A549 (cell line): ENCODE measurements around the gene METRNL. TPM values are rescaled to one million over a fixed set of nuclear protein-coding genes. Genes with fewer than 3 reads are reported as not detected.
"Not testable (repeated sequence)": the region's sequence is repeated elsewhere in the genome, so short reads cannot be mapped to it uniquely, and the experiment has no call there.

Experiments
- ATAC-seq, 2 experiments: fragments of 200-7000 bp in 1 of 2; fragments of >200 bp in 1 of 2; cut with Nextera tagmentation in 1 of 2; cut with Tn5 transposase in 1 of 2; 3 replicates each; pipeline versions ENCODE4 v1.8.0 to v1.9.1; 2018 to 2020; ENCODE audit warnings: mild to moderate bottlenecking in 1 of 2, moderate library complexity in 1 of 2
- CTCF ChIA-PET: fragments of 300-600 bp; sonication (Branson Sonifier 250); formaldehyde crosslinking; extraction: SDS; loops from one replicate; lab custom pipeline; 2021; ENCODE audit warnings: antibody characterized with exemption, inconsistent platforms; lab: Yijun Ruan, JAX
- POLR2A ChIA-PET: fragments of 350-600 bp; formaldehyde crosslinking; extraction: SDS; loops from one replicate; lab custom pipeline; 2021; ENCODE audit warnings: antibody characterized with exemption, inconsistent platforms; lab: Yijun Ruan, JAX
- DNase-seq, 2 experiments: peaks; one replicate each; pipeline versions ENCODE4 v3.0.0 to v3.0.0-alpha.2; 2011 to 2016; ENCODE audit warnings: low read depth in 1 of 2, low spot score in 1 of 2
- FAIRE-seq: peaks from 2 replicates; lab custom pipeline; 2011; peaks lifted over from hg19 to GRCh38; lab: Jason Lieb, UNC
- H3K27ac ChIP-seq, 2 experiments: fragments of >200 bp; sonication (Bioruptor Twin); formaldehyde crosslinking; 3 replicates each; pipeline ENCODE4 v1.5.1; 2016 to 2017
- H3K4me1 ChIP-seq: fragments of >200 bp; sonication (Bioruptor Twin); formaldehyde crosslinking; 3 replicates; pipeline ENCODE4 v1.6.1; 2016
- H3K4me2 ChIP-seq: fragments of >200 bp; sonication (Bioruptor Twin); formaldehyde crosslinking; 3 replicates; pipeline ENCODE4 v1.6.1; 2016
- H3K4me3 ChIP-seq: fragments of >200 bp; sonication (Bioruptor Twin); formaldehyde crosslinking; 3 replicates; pipeline ENCODE4 v1.5.1; 2016
- H3K9me3 ChIP-seq: fragments of >200 bp; sonication (Bioruptor Twin); formaldehyde crosslinking; 3 replicates; pipeline ENCODE4 v1.6.1; 2016
- BHLHE40 ChIP-seq: IDR thresholded peaks from 2 replicates; pipeline ENCODE4 v1.6.1; 2012; ENCODE audit warnings: low read depth, low read length, inconsistent platforms
- CBX2 ChIP-seq: fragments of 200-600 bp; sonication (generic); IDR thresholded peaks from 2 replicates; pipeline ENCODE4 v1.6.1; 2016; ENCODE audit warnings: low read depth, mild to moderate bottlenecking, borderline replicate concordance
- CHD2 ChIP-seq: fragments of 150-350 bp; IDR thresholded peaks from 2 replicates; pipeline ENCODE4 v1.6.1; 2014; ENCODE audit warnings: low read length; ENCODE audit not compliant: partially characterized antibody
- CTCF ChIP-seq: fragments of >200 bp; sonication (Bioruptor Twin); formaldehyde crosslinking; IDR thresholded peaks from 3 replicates; pipeline ENCODE4 v1.5.1; 2016
- EP300 ChIP-seq, 2 experiments: fragments of >200 bp; sonication (Bioruptor Twin); formaldehyde crosslinking; IDR thresholded peaks; 2 replicates in 1 of 2; 3 replicates in 1 of 2; pipeline ENCODE4 v1.6.1; 2016 to 2017
- FOXS1 ChIP-seq: fragments of 250-450 bp; sonication (Bioruptor Pico); IDR thresholded peaks from 2 replicates; pipeline ENCODE4 v1.5.0; 2020; ENCODE audit warnings: mild to moderate bottlenecking, moderate library complexity
- GATA3 ChIP-seq: IDR thresholded peaks from 2 replicates; pipeline ENCODE4 v1.6.1; 2012; ENCODE audit warnings: borderline replicate concordance
- HDAC2 ChIP-seq: fragments of 200-600 bp; sonication (generic); IDR thresholded peaks from 2 replicates; pipeline ENCODE4 v1.6.1; 2016
- HOXB5 ChIP-seq: fragments of 250-450 bp; sonication (Bioruptor Pico); IDR thresholded peaks from 2 replicates; pipeline ENCODE4 v1.5.0; 2020; ENCODE audit warnings: mild to moderate bottlenecking, moderate library complexity
- KDM5A ChIP-seq: fragments of 200-600 bp; sonication (generic); IDR thresholded peaks from 2 replicates; pipeline ENCODE4 v1.6.1; 2016; ENCODE audit warnings: antibody characterized with exemption, mild to moderate bottlenecking
- MAFK ChIP-seq: fragments of 450-650 bp; IDR thresholded peaks from 2 replicates; pipeline ENCODE4 v1.6.1; 2014; ENCODE audit not compliant: partially characterized antibody
- MYC ChIP-seq: IDR thresholded peaks from 2 replicates; pipeline ENCODE4 v1.6.1; 2012; ENCODE audit warnings: mild to moderate bottlenecking, inconsistent platforms, low read length, improper control_type of control experiment, borderline replicate concordance
- NPAS2 ChIP-seq: fragments of 250-450 bp; sonication (Bioruptor Pico); IDR thresholded peaks from 2 replicates; pipeline ENCODE4 v1.8.0; 2022; ENCODE audit warnings: mild to moderate bottlenecking, moderate library complexity, borderline replicate concordance
- NR3C1 ChIP-seq: fragments of >200 bp; sonication (Bioruptor Twin); formaldehyde crosslinking; IDR thresholded peaks from 3 replicates; pipeline ENCODE4 v1.6.1; 2017
- RAD21 ChIP-seq, 2 experiments: fragments of >200 bp in 1 of 2; sonication (Bioruptor Twin) in 1 of 2; formaldehyde crosslinking in 1 of 2; IDR thresholded peaks in 1 of 2; conservative IDR thresholded peaks in 1 of 2; 2 replicates in 1 of 2; 3 replicates in 1 of 2; pipeline ENCODE4 v1.6.1; 2012 to 2018; ENCODE audit warnings: inconsistent platforms in 1 of 2
- SMC3 ChIP-seq: fragments of >200 bp; sonication (Bioruptor Twin); formaldehyde crosslinking; IDR thresholded peaks from 3 replicates; pipeline ENCODE4 v1.6.1; 2018; ENCODE audit warnings: inconsistent platforms
- TFCP2L1 ChIP-seq: fragments of 250-450 bp; sonication (Bioruptor Pico); IDR thresholded peaks from 2 replicates; pipeline ENCODE4 v1.5.0; 2021; ENCODE audit warnings: mild to moderate bottlenecking
- ZFP36 ChIP-seq: fragments of 450-650 bp; IDR thresholded peaks from 2 replicates; pipeline ENCODE4 v1.6.1; 2014; ENCODE audit warnings: borderline replicate concordance; ENCODE audit not compliant: partially characterized antibody
- ZNF302 ChIP-seq: fragments of 250-450 bp; sonication (Bioruptor Pico); IDR thresholded peaks from 2 replicates; pipeline ENCODE4 v1.9.0; 2021; ENCODE audit warnings: inconsistent platforms, mild to moderate bottlenecking, moderate library complexity
- WGBS: methylation state at CpG from one replicate; pipeline ENCODE4 v1.1.6; 2017; ENCODE audit errors: missing lambda C conversion rate; 5-methylcytosine and 5-hydroxymethylcytosine counted together
- polyA plus RNA-seq, 4 experiments: library from polyadenylated mRNA; depleted of rRNA in 3 of 4; stranded (reverse); fragments of >200 nt; fragmentation: RNase III in 1 of 4; extraction: RNeasy Plus Mini Kit Qiagen cat#74134 plus additional on column Dnase treatment in 1 of 4; gene quantifications; 2 replicates in 3 of 4; 3 replicates in 1 of 4; pipeline ENCODE4 v1.2.3, GENCODE V29; 2011 to 2017
- TF ChIP-seq, protein P1 (sequence below): fragments of 250-450 bp; sonication (Bioruptor Pico); IDR thresholded peaks from 2 replicates; pipeline ENCODE4 v1.5.0; 2020; ENCODE audit warnings: low read depth, mild to moderate bottlenecking, moderate library complexity
- TF ChIP-seq, protein P2 (sequence below): IDR thresholded peaks from 2 replicates; pipeline ENCODE4 v1.6.1; 2012

The METRNL gene
- polyA plus RNA-seq, 2 of the 4 experiments (the other 2 are of a cell fraction): 1.7 to 6.4 TPM

GRCh38 chr17:83065660-83066542 is 13.5 kb upstream of the METRNL start:
- no peak for ATAC-seq
- ChIA-PET CTCF (interaction anchor here (5.1 kb wide), 1 partner anchor 11 kb away, joined by 31 read pairs; no protein-coding TSS in a partner anchor), POLR2A (no interaction called here)
- TF ChIP-seq, protein P1, sequence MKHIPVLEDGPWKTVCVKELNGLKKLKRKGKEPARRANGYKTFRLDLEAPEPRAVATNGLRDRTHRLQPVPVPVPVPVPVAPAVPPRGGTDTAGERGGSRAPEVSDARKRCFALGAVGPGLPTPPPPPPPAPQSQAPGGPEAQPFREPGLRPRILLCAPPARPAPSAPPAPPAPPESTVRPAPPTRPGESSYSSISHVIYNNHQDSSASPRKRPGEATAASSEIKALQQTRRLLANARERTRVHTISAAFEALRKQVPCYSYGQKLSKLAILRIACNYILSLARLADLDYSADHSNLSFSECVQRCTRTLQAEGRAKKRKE (CRISPR knock-in tag): no peak
- TF ChIP-seq HDAC2 (no peak), GATA3 (no peak), KDM5A (no peak), HOXB5 (CRISPR knock-in tag) (no peak), MAFK (no peak), TFCP2L1 (no peak)
- FAIRE-seq: no peak
- DNase-seq: no peak
- 79% methylated on average over 39 of the region's 39 CpGs for WGBS
- no peak overlapping the region for H3K4me2 ChIP-seq
- H3K9me3 ChIP-seq: no peaks in the 10 kb centered on the region
- no peak overlapping the region for H3K4me3 ChIP-seq
- no peak overlapping the region for H3K27ac ChIP-seq
- H3K4me1 ChIP-seq: no peaks in the 10 kb centered on the region

DNA sequence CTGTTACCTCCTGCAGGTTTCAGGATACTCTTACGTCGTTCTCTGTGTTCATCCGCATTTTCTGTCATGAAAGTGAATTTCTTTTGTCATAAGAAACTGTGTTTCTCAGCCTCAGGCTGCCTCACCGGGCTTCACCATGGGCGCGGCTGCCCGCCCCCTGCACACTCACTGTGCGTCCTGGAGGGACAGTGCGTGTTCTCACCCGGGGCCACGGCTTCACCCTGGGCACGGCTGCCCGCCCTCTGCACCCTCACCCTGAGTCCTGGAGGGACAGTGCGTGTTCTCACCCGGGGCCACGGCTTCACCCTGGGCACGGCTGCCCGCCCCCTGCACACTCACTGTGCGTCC is 12.9 kb upstream of the METRNL start:
- H3K4me2 ChIP-seq, FAIRE-seq, POLR2A ChIA-PET, DNase-seq, H3K27ac ChIP-seq, ATAC-seq, H3K4me1 ChIP-seq, CTCF ChIA-PET, H3K4me3 ChIP-seq, H3K9me3 ChIP-seq: not testable (repeated sequence)
- 64% methylated on average over 11 of the region's 19 CpGs for WGBS

GRCh38 chr17:83067071-83067717 is 12.2 kb upstream of the METRNL start:
- H3K27ac ChIP-seq: no peak overlapping the region
- ATAC-seq (no peak), FAIRE-seq (no peak), DNase-seq (no peak)
- no peak overlapping the region for H3K4me3 ChIP-seq
- WGBS: 77% methylated on average over 17 of the region's 29 CpGs
- H3K4me2 ChIP-seq: no peak overlapping the region
- ChIA-PET CTCF (interaction anchor here (1.1 to 1.2 kb wide), 2 partner anchors 9 to 285 kb away, joined by 5 to 6 read pairs; no protein-coding TSS in a partner anchor), POLR2A (no interaction called here)
- no peaks in the 10 kb centered on the region for H3K9me3 ChIP-seq
- no peak for TF ChIP-seq NPAS2 (CRISPR knock-in tag)
- no peak for TF ChIP-seq RAD21 (conservative IDR thresholded peaks at IDR 0.05 in 1 of 2, IDR thresholded peaks at IDR 0.05 in 1 of 2)
- no peak for TF ChIP-seq CBX2
- TF ChIP-seq CHD2: no peak
- TF ChIP-seq ZNF302 (CRISPR knock-in tag): no peak
- no peak for TF ChIP-seq CTCF
- TF ChIP-seq BHLHE40: no peak
- TF ChIP-seq GATA3: no peak
- TF ChIP-seq ZFP36: no peak
- no peak for TF ChIP-seq SMC3
- no peak for TF ChIP-seq MYC
- no peak for TF ChIP-seq TFCP2L1
- TF ChIP-seq, protein P2, sequence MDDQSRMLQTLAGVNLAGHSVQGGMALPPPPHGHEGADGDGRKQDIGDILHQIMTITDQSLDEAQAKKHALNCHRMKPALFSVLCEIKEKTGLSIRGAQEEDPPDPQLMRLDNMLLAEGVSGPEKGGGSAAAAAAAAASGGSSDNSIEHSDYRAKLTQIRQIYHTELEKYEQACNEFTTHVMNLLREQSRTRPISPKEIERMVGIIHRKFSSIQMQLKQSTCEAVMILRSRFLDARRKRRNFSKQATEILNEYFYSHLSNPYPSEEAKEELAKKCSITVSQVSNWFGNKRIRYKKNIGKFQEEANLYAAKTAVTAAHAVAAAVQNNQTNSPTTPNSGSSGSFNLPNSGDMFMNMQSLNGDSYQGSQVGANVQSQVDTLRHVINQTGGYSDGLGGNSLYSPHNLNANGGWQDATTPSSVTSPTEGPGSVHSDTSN: no peak
- no peak for TF ChIP-seq EP300 (IDR thresholded peaks at IDR 0.05)
- TF ChIP-seq NR3C1: no peak
- TF ChIP-seq FOXS1: no peak
- H3K4me1 ChIP-seq: no peaks in the 10 kb centered on the region
